ENCODE measurements around the gene RND1. TPM values are rescaled to one million over a fixed set of nuclear protein-coding genes. Genes with fewer than 3 reads are reported as not detected.

The RND1 gene
- total and polyA plus RNA-seq, 2 of the 13 experiments (the other 11 are each of a cell fraction or from before 2014, with no cell fraction given): 1.8 to 1.9 TPM

DNA sequence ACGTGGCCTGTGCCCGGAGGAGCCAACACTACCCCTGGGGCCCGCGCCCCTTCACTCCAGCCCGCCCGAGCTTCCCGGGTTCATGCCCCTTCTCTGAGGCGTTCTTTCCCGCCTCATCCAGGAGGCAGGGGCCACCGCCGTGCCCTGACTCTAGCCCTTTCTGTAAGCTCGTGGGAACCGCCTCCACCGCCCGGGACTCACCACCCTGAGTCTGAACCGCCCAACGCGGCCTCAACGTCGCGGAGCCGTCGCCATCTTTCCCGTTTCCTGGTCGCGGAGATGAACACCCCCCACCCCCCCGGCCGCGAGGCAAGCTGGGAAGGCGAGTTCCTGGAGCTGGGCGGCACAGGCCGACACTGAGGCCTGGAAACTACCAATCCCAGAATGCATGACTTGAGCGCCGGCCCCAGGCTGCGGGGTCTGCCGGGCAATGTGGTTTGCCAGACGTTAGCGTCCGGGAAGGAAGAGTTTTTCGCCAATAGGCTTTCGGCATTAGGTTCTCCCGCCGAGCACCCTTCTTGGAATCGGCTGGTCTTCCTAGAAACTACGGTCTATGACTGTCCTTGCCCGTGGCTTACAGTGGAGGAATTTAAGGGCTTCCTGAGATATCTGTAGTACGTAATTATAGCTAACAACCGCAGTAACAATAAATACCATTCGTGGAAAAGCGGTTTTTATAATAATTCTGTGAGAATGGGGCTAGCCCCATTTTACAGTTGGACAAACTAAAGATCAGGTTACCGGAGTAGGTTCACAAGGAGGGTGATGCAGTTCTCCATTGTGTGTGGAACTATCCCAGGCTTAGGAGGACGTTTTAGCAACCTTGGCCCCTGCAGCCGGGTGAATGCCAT lies 13.6 kb downstream of the RND1 start, which contains the start of gene DDX23 (continued):
- TF ChIP-seq, protein P1, sequence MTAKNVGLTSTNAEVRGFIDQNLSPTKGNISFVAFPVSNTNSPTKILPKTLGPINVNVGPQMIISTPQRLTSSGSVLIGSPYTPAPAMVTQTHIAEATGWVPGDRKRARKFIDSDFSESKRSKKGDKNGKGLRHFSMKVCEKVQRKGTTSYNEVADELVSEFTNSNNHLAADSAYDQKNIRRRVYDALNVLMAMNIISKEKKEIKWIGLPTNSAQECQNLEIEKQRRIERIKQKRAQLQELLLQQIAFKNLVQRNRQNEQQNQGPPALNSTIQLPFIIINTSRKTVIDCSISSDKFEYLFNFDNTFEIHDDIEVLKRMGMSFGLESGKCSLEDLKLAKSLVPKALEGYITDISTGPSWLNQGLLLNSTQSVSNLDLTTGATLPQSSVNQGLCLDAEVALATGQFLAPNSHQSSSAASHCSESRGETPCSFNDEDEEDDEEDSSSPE (CRISPR knock-in tag; IDR thresholded peaks at IDR 0.05): peak; percentile 77
- TF ChIP-seq HOXD1 (CRISPR knock-in tag; IDR thresholded peaks at IDR 0.05) (peak; percentile 84), SNRNP70 (IDR thresholded peaks at IDR 0.05; ENCODE audit: low read depth, low read length) (no peak), ZFX (CRISPR knock-in tag; IDR thresholded peaks at IDR 0.05; ENCODE audit: low read depth) (peak; percentile 95), PTBP1 (IDR thresholded peaks at IDR 0.05; ENCODE audit: low read depth, low read length, poor library complexity, severe bottlenecking) (no peak), ZBTB20 (CRISPR knock-in tag; IDR thresholded peaks at IDR 0.05; ENCODE audit: borderline replicate concordance, low read depth) (peak; percentile 58; the same call in 1 of the 2 replicates), FLYWCH1 (CRISPR knock-in tag; IDR thresholded peaks at IDR 0.05) (no peak), KLF15 (CRISPR knock-in tag; IDR thresholded peaks at IDR 0.05; ENCODE audit: borderline replicate concordance) (no peak; the same call in 1 of the 2 replicates), ZNF678 (CRISPR knock-in tag; IDR thresholded peaks at IDR 0.05) (no peak), SMAD9 (CRISPR knock-in tag; IDR thresholded peaks at IDR 0.05) (no peak), ZNF563 (CRISPR knock-in tag; IDR thresholded peaks at IDR 0.05) (peak; percentile 26; the same call in 1 of the 2 replicates), MBD4 (IDR thresholded peaks at IDR 0.05; ENCODE audit: borderline replicate concordance, low read length) (no peak), FOXA3 (CRISPR knock-in tag; IDR thresholded peaks at IDR 0.05) (0 out of 2 replicates have a peak, but pooled peaks have one; percentile 10)
- TF ChIP-seq, protein P2, sequence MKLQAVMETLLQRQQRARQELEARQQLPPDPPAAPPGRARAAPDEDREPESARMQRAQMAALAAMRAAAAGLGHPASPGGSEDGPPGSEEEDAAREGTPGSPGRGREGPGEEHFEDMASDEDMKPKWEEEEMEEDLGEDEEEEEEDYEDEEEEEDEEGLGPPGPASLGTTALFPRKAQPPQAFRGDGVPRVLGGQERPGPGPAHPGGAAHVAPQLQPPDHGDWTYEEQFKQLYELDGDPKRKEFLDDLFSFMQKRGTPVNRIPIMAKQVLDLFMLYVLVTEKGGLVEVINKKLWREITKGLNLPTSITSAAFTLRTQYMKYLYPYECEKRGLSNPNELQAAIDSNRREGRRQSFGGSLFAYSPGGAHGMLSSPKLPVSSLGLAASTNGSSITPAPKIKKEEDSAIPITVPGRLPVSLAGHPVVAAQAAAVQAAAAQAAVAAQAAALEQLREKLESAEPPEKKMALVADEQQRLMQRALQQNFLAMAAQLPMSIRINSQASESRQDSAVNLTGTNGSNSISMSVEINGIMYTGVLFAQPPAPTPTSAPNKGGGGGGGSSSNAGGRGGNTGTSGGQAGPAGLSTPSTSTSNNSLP (IDR thresholded peaks at IDR 0.05; ENCODE audit: low read depth, low read length): peak; percentile 18; the same call in 1 of the 2 replicates
- TF ChIP-seq, protein P3, sequence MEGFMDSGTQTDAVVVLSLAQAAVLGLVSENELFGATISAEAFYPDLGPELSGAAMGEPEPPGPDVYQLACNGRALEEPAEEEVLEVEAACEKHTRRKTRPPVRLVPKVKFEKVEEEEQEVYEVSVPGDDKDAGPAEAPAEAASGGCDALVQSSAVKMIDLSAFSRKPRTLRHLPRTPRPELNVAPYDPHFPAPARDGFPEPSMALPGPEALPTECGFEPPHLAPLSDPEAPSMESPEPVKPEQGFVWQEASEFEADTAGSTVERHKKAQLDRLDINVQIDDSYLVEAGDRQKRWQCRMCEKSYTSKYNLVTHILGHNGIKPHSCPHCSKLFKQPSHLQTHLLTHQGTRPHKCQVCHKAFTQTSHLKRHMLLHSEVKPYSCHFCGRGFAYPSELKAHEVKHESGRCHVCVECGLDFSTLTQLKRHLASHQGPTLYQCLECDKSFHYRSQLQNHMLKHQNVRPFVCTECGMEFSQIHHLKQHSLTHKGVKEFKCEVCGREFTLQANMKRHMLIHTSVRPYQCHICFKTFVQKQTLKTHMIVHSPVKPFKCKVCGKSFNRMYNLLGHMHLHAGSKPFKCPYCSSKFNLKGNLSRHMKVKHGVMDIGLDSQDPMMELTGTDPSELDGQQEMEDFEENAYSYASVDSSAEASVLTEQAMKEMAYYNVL (CRISPR knock-in tag; IDR thresholded peaks at IDR 0.05; ENCODE audit: borderline replicate concordance): peak; percentile 26; the same call in 1 of the 2 replicates
- TF ChIP-seq, protein P4, sequence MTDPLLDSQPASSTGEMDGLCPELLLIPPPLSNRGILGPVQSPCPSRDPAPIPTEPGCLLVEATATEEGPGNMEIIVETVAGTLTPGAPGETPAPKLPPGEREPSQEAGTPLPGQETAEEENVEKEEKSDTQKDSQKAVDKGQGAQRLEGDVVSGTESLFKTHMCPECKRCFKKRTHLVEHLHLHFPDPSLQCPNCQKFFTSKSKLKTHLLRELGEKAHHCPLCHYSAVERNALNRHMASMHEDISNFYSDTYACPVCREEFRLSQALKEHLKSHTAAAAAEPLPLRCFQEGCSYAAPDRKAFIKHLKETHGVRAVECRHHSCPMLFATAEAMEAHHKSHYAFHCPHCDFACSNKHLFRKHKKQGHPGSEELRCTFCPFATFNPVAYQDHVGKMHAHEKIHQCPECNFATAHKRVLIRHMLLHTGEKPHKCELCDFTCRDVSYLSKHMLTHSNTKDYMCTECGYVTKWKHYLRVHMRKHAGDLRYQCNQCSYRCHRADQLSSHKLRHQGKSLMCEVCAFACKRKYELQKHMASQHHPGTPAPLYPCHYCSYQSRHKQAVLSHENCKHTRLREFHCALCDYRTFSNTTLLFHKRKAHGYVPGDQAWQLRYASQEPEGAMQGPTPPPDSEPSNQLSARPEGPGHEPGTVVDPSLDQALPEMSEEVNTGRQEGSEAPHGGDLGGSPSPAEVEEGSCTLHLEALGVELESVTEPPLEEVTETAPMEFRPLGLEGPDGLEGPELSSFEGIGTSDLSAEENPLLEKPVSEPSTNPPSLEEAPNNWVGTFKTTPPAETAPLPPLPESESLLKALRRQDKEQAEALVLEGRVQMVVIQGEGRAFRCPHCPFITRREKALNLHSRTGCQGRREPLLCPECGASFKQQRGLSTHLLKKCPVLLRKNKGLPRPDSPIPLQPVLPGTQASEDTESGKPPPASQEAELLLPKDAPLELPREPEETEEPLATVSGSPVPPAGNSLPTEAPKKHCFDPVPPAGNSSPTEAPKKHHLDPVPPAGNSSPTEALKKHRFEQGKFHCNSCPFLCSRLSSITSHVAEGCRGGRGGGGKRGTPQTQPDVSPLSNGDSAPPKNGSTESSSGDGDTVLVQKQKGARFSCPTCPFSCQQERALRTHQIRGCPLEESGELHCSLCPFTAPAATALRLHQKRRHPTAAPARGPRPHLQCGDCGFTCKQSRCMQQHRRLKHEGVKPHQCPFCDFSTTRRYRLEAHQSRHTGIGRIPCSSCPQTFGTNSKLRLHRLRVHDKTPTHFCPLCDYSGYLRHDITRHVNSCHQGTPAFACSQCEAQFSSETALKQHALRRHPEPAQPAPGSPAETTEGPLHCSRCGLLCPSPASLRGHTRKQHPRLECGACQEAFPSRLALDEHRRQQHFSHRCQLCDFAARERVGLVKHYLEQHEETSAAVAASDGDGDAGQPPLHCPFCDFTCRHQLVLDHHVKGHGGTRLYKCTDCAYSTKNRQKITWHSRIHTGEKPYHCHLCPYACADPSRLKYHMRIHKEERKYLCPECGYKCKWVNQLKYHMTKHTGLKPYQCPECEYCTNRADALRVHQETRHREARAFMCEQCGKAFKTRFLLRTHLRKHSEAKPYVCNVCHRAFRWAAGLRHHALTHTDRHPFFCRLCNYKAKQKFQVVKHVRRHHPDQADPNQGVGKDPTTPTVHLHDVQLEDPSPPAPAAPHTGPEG (CRISPR knock-in tag; IDR thresholded peaks at IDR 0.05): peak; percentile 47; the same call in 1 of the 2 replicates
- TF ChIP-seq, protein P5, sequence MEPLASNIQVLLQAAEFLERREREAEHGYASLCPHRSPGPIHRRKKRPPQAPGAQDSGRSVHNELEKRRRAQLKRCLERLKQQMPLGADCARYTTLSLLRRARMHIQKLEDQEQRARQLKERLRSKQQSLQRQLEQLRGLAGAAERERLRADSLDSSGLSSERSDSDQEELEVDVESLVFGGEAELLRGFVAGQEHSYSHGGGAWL (CRISPR knock-in tag; IDR thresholded peaks at IDR 0.05): peak; percentile 76

Measured in HepG2 (cell line).